NCI-H1417 (cell line): ENCODE results near the gene SLC39A12.
"Not testable (repeated sequence)": the region's sequence is repeated elsewhere in the genome, so short reads cannot be mapped to it uniquely, and the experiment has no call there.

Experiments used
- DNase-seq, 3 experiments: peaks; one replicate each; lab custom pipeline; 2025; lab: John Stamatoyannopoulos, UW

SLC39A12 gene

GRCh38 chr10:17951868-17952371 is at the start of gene SLC39A12:
TSS of gene SLC39A12 (plus strand) at chr10:17951918. CDS start at chr10:17953277, 1,359 bp downstream.
- no peak for DNase-seq

- DNase-seq, result no peak
Observed at GRCh38 chr10:17904564-17904963, 47.2 kb upstream of the SLC39A12 start.

- DNase-seq, result no peak
Observed at GRCh38 chr10:17905491-17905890, 46.2 kb upstream of the SLC39A12 start.

- DNase-seq, result no peak
Observed at GRCh38 chr10:17906002-17906401, 45.7 kb upstream of the SLC39A12 start.

GRCh38 chr10:17907641-17908040 is 44.1 kb upstream of the SLC39A12 start:
- no peak for DNase-seq

GRCh38 chr10:17910125-17910789 is 41.5 kb upstream of the SLC39A12 start:
- peak in 2 of 3 experiments; percentile 2 to 11 for DNase-seq

GRCh38 chr10:17912754-17913153 is 39.0 kb upstream of the SLC39A12 start:
- no peak for DNase-seq

- no peak for DNase-seq
Observed at GRCh38 chr10:17913604-17914003, 38.1 kb upstream of the SLC39A12 start.

GRCh38 chr10:17914169-17915045 is 37.3 kb upstream of the SLC39A12 start:
- no peak for DNase-seq

GRCh38 chr10:17915181-17915580 is 36.5 kb upstream of the SLC39A12 start:
- DNase-seq, result no peak

GRCh38 chr10:17918187-17918903 is 33.4 kb upstream of the SLC39A12 start:
- no peak for DNase-seq

GRCh38 chr10:17921378-17921777 is 30.3 kb upstream of the SLC39A12 start:
- DNase-seq, result no peak

- no peak for DNase-seq
Observed at GRCh38 chr10:17923728-17924127, 28.0 kb upstream of the SLC39A12 start.

GRCh38 chr10:17943033-17943745 is 8.5 kb upstream of the SLC39A12 start:
- no peak for DNase-seq

- not testable (repeated sequence) for DNase-seq
Observed at GRCh38 chr10:17950269-17950668, 1.4 kb upstream of the SLC39A12 start.

- DNase-seq, result no peak
Observed at GRCh38 chr10:17950726-17951125, 992 bp upstream of the SLC39A12 start.

GRCh38 chr10:17954372-17954771 is 2.7 kb downstream of the SLC39A12 start:
- not testable (repeated sequence) for DNase-seq

GRCh38 chr10:17954861-17955260 is 3.1 kb downstream of the SLC39A12 start:
- DNase-seq, result no peak

GRCh38 chr10:17958049-17958448 is 6.3 kb downstream of the SLC39A12 start:
- no peak for DNase-seq

- no peak for DNase-seq
Observed at GRCh38 chr10:17959870-17960269, 8.2 kb downstream of the SLC39A12 start.

- DNase-seq, result no peak
Observed at GRCh38 chr10:17961551-17962422, 10.1 kb downstream of the SLC39A12 start.
